ENCODE results near the gene DNLZ.

DNA sequence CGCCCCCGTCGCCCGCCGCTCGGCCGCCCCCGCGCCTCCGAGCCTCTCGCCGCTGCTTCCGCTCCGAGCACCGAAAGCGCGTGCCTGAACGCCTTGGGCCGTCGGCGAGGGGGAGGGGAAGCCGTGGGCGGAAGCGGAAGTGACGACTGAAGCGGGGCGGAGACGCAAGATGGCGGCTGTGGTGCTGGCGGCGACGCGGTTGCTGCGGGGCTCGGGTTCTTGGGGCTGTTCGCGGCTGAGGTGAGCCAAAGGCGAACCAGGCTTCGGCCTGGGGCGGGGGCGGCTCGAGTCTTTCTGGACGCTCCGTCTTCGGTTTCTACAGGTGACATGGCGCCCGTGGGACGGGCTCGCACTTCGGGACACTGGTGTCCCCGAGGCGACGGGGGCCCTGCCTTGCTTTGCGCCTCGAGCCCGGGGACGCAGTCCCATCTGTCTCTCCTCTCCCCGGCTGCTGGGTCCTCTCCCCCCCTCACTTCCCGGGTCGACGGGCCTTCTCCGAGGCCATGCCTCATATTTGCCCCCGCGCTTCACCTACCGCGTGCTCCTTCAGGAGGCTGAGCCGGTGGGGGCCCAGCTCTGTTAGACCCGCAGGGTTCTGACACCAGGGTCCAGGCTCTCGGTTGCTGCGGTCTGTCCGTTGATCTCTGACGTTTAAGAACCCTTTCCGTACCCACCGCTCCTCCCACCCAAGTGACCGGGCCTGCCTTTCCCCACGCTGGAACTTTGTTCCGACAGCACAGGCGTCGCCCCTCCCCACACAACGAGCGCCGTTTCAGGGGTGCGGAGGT, 47.1 kb upstream of the DNLZ start, which contains the start of the genes ENTR1 and PMPCA:
- TF ChIP-seq, protein P1, sequence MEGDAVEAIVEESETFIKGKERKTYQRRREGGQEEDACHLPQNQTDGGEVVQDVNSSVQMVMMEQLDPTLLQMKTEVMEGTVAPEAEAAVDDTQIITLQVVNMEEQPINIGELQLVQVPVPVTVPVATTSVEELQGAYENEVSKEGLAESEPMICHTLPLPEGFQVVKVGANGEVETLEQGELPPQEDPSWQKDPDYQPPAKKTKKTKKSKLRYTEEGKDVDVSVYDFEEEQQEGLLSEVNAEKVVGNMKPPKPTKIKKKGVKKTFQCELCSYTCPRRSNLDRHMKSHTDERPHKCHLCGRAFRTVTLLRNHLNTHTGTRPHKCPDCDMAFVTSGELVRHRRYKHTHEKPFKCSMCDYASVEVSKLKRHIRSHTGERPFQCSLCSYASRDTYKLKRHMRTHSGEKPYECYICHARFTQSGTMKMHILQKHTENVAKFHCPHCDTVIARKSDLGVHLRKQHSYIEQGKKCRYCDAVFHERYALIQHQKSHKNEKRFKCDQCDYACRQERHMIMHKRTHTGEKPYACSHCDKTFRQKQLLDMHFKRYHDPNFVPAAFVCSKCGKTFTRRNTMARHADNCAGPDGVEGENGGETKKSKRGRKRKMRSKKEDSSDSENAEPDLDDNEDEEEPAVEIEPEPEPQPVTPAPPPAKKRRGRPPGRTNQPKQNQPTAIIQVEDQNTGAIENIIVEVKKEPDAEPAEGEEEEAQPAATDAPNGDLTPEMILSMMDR (IDR thresholded peaks at IDR 0.05; ENCODE audit: low read depth, low read length, poor library complexity, severe bottlenecking), result no peak
- TF ChIP-seq EZH2phosphoT487 (IDR thresholded peaks at IDR 0.05; ENCODE audit: borderline replicate concordance, low read length), result no peak
